H1 (cell line): ENCODE measurements around the gene PDHX. TPM values are rescaled to one million over a fixed set of nuclear protein-coding genes. Genes with fewer than 3 reads are reported as not detected.

Experiments
- CTCF ChIA-PET: fragments of 300-600 bp; sonication (Branson Sonifier 250); formaldehyde crosslinking; loops from one replicate; lab custom pipeline; 2021; ENCODE audit not compliant: partially characterized antibody; lab: Charles Lee
- POLR2A ChIA-PET: fragments of 300-600 bp; sonication (Branson Sonifier 250); formaldehyde crosslinking; loops from one replicate; lab custom pipeline; 2021; ENCODE audit warnings: inconsistent platforms; ENCODE audit not compliant: partially characterized antibody; lab: Charles Lee
- DNase-seq, 2 experiments: peaks; one replicate each; pipeline versions ENCODE4 v3.0.0 to v3.0.0-alpha.2; 2010 to 2022; ENCODE audit warnings: low spot score in 2 of 2, low read depth in 1 of 2, mixed read lengths in 1 of 2
- FAIRE-seq: peaks from 2 replicates; lab custom pipeline; 2011; peaks lifted over from hg19 to GRCh38; lab: Jason Lieb, UNC
- H2AFZ ChIP-seq: 2 replicates; pipeline ENCODE4 v1.8.1; 2012; ENCODE audit warnings: low read length, inconsistent platforms
- H2AK5ac ChIP-seq: 2 replicates; pipeline ENCODE4 v1.6.1; 2013; ENCODE audit warnings: low read depth, low read length
- H2BK120ac ChIP-seq: replicated peaks from 2 replicates; pipeline ENCODE3; 2013; ENCODE audit warnings: low read depth, low read length, inconsistent platforms
- H2BK12ac ChIP-seq: 2 replicates; pipeline ENCODE4 v1.6.1; 2013; ENCODE audit warnings: low read depth, low read length
- H2BK15ac ChIP-seq: 2 replicates; pipeline ENCODE4 v1.6.1; 2013; ENCODE audit warnings: low read length
- H2BK20ac ChIP-seq: 2 replicates; pipeline ENCODE4 v1.6.1; 2013; ENCODE audit warnings: low read length
- H2BK5ac ChIP-seq: 2 replicates; pipeline ENCODE4 v1.6.1; 2013; ENCODE audit warnings: low read depth, low read length
- H3K14ac ChIP-seq: 2 replicates; pipeline ENCODE4 v1.6.1; 2013; ENCODE audit warnings: inconsistent platforms; ENCODE audit not compliant: insufficient read length
- H3K18ac ChIP-seq: 2 replicates; pipeline ENCODE4 v1.6.1; 2013; ENCODE audit warnings: low read length; ENCODE audit errors: extremely low read depth
- H3K23ac ChIP-seq: 2 replicates; pipeline ENCODE4 v1.6.1; 2013; ENCODE audit warnings: inconsistent platforms; ENCODE audit not compliant: insufficient read length
- H3K23me2 ChIP-seq: 2 replicates; pipeline ENCODE4 v1.6.1; 2013; ENCODE audit warnings: low read depth, low read length
- H3K27ac ChIP-seq: 2 replicates; pipeline ENCODE4 v1.6.1; 2011; ENCODE audit warnings: low read depth, low read length, inconsistent platforms
- H3K27me3 ChIP-seq, 4 experiments: replicated peaks in 1 of 4; 1 replicate in 1 of 4; 2 replicates in 3 of 4; pipeline versions ENCODE4 v1.6.1 to v1.8.1; 2011 to 2013; ENCODE audit warnings: low read length in 3 of 4, mild to moderate bottlenecking in 3 of 4, inconsistent platforms in 2 of 4, mixed read lengths in 2 of 4, moderate library complexity in 1 of 4; ENCODE audit not compliant: control insufficient read depth in 3 of 4, insufficient read depth in 3 of 4; ENCODE audit errors: extremely low read depth in 1 of 4
- H3K36me3 ChIP-seq, 4 experiments: 2 replicates each; pipeline versions ENCODE4 v1.6.1 to v1.8.1; 2011 to 2013; ENCODE audit warnings: mild to moderate bottlenecking in 4 of 4, low read length in 3 of 4, moderate library complexity in 2 of 4, control low read depth in 1 of 4, inconsistent platforms in 1 of 4; ENCODE audit not compliant: insufficient read depth in 4 of 4, control insufficient read depth in 2 of 4
- H3K4ac ChIP-seq: replicated peaks from 2 replicates; pipeline ENCODE3; 2013; ENCODE audit warnings: low read length, low read depth, mixed read lengths, inconsistent platforms; ENCODE audit not compliant: insufficient read length
- H3K4me1 ChIP-seq, 4 experiments: replicated peaks in 1 of 4; 1 replicate in 1 of 4; 2 replicates in 3 of 4; pipeline versions ENCODE4 v1.6.1 to v1.8.1; 2011 to 2013; ENCODE audit warnings: low read length in 3 of 4, inconsistent platforms in 2 of 4, mixed read lengths in 1 of 4; ENCODE audit not compliant: insufficient read depth in 4 of 4, control insufficient read depth in 3 of 4
- H3K4me2 ChIP-seq, 2 experiments: 2 replicates each; pipeline versions ENCODE4 v1.6.1 to v1.8.1; 2011 to 2013; ENCODE audit warnings: low read depth in 2 of 2, low read length in 2 of 2, control low read depth in 1 of 2, inconsistent platforms in 1 of 2, mild to moderate bottlenecking in 1 of 2; ENCODE audit not compliant: insufficient read depth in 1 of 2
- H3K4me3 ChIP-seq, 4 experiments: fragments of 200-600, 300-600 bp in 1 of 4; sonication (generic), shearing (Covaris generic), sonication (Bioruptor Twin) in 1 of 4; 2 replicates each; pipeline versions ENCODE4 v1.5.1 to v1.8.1; 2011 to 2016; ENCODE audit warnings: low read length in 4 of 4, low read depth in 3 of 4, control low read depth in 2 of 4, inconsistent platforms in 2 of 4, mild to moderate bottlenecking in 2 of 4, mixed read lengths in 1 of 4, moderate library complexity in 1 of 4; ENCODE audit not compliant: insufficient read depth in 2 of 4; ENCODE audit errors: extremely low read depth in 1 of 4
- H3K56ac ChIP-seq: replicated peaks from 2 replicates; pipeline ENCODE3; 2013; ENCODE audit warnings: low read depth, mild to moderate bottlenecking, mixed read lengths, low read length, inconsistent platforms; ENCODE audit not compliant: insufficient read length
- H3K79me1 ChIP-seq: 2 replicates; pipeline ENCODE4 v1.6.1; 2013; ENCODE audit warnings: low read depth, low read length, control low read depth
- H3K79me2 ChIP-seq, 2 experiments: 2 replicates each; pipeline versions ENCODE4 v1.6.1 to v1.8.1; 2012 to 2013; ENCODE audit warnings: low read length in 2 of 2, mild to moderate bottlenecking in 2 of 2, inconsistent platforms in 1 of 2; ENCODE audit not compliant: insufficient read depth in 2 of 2, control insufficient read depth in 1 of 2
- H3K9ac ChIP-seq, 4 experiments: replicated peaks in 1 of 4; 1 replicate in 1 of 4; 2 replicates in 3 of 4; pipeline versions ENCODE4 v1.6.1 to v1.8.1; 2011 to 2013; ENCODE audit warnings: low read depth in 3 of 4, low read length in 3 of 4, control low read depth in 2 of 4, mild to moderate bottlenecking in 2 of 4, moderate library complexity in 2 of 4, inconsistent platforms in 1 of 4; ENCODE audit errors: extremely low read depth in 1 of 4
- H3K9me3 ChIP-seq, 2 experiments: 2 replicates each; pipeline versions ENCODE4 v1.6.1 to v1.8.1; 2012 to 2013; ENCODE audit warnings: mild to moderate bottlenecking in 2 of 2, moderate library complexity in 2 of 2, control low read depth in 1 of 2, inconsistent platforms in 1 of 2, low read depth in 1 of 2, low read length in 1 of 2, mixed read lengths in 1 of 2; ENCODE audit not compliant: insufficient read depth in 2 of 2
- H4K20me1 ChIP-seq, 2 experiments: replicated peaks in 1 of 2; 2 replicates each; pipeline versions ENCODE3 to v1.8.1; 2011 to 2013; ENCODE audit warnings: inconsistent platforms in 2 of 2, low read length in 2 of 2, mild to moderate bottlenecking in 1 of 2; ENCODE audit not compliant: insufficient read depth in 2 of 2, control insufficient read depth in 1 of 2
- H4K5ac ChIP-seq: 2 replicates; pipeline ENCODE4 v1.6.1; 2013; ENCODE audit warnings: low read length, low read depth, mixed read lengths, inconsistent platforms; ENCODE audit not compliant: insufficient read length
- H4K8ac ChIP-seq: 2 replicates; pipeline ENCODE4 v1.8.0; 2013; ENCODE audit warnings: mild to moderate bottlenecking, moderate library complexity, low read length, inconsistent platforms; ENCODE audit not compliant: insufficient read depth; ENCODE audit errors: extremely low read depth
- H4K91ac ChIP-seq: replicated peaks from 2 replicates; pipeline ENCODE3; 2013; ENCODE audit warnings: low read length, mixed read lengths, inconsistent platforms; ENCODE audit not compliant: insufficient read length
- WGBS, 2 experiments: shearing (Covaris generic) in 1 of 2; methylation state at CpG; one replicate each; pipeline versions ENCODE4 v1.1.6 to v1.1.7; 2013 to 2015; ENCODE audit warnings: low lambda C conversion rate in 2 of 2, mixed read lengths in 2 of 2, inconsistent platforms in 1 of 2, low coverage in 1 of 2, missing lambda C conversion rate in 1 of 2; ENCODE audit not compliant: insufficient replicate concordance in 2 of 2, insufficient coverage in 1 of 2, insufficient read length in 1 of 2; ENCODE audit errors: extremely low coverage in 1 of 2, missing lambda C conversion rate in 1 of 2; 5-methylcytosine and 5-hydroxymethylcytosine counted together
- polyA plus RNA-seq, 7 experiments: library from polyadenylated mRNA; depleted of rRNA in 3 of 7; stranded (reverse) in 5 of 7; unstranded in 2 of 7; fragments of >200 nt in 5 of 7; fragments of 200-250 nt in 2 of 7; gene quantifications; 1 replicate in 5 of 7; 2 replicates in 1 of 7; 4 replicates in 1 of 7; pipeline versions ENCODE4 v1.2.1 to v1.2.3, GENCODE V29; 2011 to 2013; ENCODE audit warnings: missing spikeins in 2 of 7, mixed read lengths in 2 of 7
- total RNA-seq: library from RNA; stranded (reverse); fragmentation: NEBNext Ultra II Directional; extraction: Animal tissue kit (Norgen Biotek cat#: 25700); gene quantifications from 2 replicates; pipeline ENCODE4 v1.2.1, GENCODE V29; 2021

PDHX gene
- total and polyA plus RNA-seq, 2 of the 8 experiments (the other 6 are each of a cell fraction or from before 2014, with no cell fraction given) = 12.4 to 51.9 TPM

- CTCF ChIA-PET = interaction anchor here (0.6 to 1.2 kb wide), 3 partner anchors 259 to 405 kb away, joined by 3 read pairs; no protein-coding TSS in a partner anchor
- WGBS, 2 experiments = 93% methylated on average over 3 of the region's 3 CpGs; no CpG with 5 or more reads in 1 of the 2 experiments
- H3K4me2 ChIP-seq = no peak overlapping the region
Observed at GRCh38 chr11:34986883-34987520, 70.6 kb downstream of the PDHX start.

More at GRCh38 chr11:34986883-34987520, 70.6 kb downstream of the PDHX start:
- H3K56ac ChIP-seq = no peak overlapping the region
- no peak overlapping the region for H2AK5ac ChIP-seq
- no peaks in the 10 kb centered on the region for H3K9me3 ChIP-seq
- H2BK15ac ChIP-seq = no peak overlapping the region
- no peak overlapping the region for H4K91ac ChIP-seq
- no peak overlapping the region for H2BK120ac ChIP-seq
- no peak overlapping the region for H3K18ac ChIP-seq
- POLR2A ChIA-PET = no interaction called here
- H3K4me3 ChIP-seq = no peak overlapping the region
- no peaks in the 10 kb centered on the region for H3K23me2 ChIP-seq
- H3K79me2 ChIP-seq = no peaks in the 10 kb centered on the region
- no peak overlapping the region for H4K8ac ChIP-seq
- H3K36me3 ChIP-seq = peaks cover 0 to 19% (median 2%) of the 10 kb centered on the region in 4 experiments; a peak in 2 of 8 replicates
- no peaks in the 10 kb centered on the region for H4K20me1 ChIP-seq
- H3K23ac ChIP-seq = no peak overlapping the region
- no peak overlapping the region for H4K5ac ChIP-seq
- H3K4me1 ChIP-seq = no peaks in the 10 kb centered on the region
- H3K27ac ChIP-seq = no peak overlapping the region
- DNase-seq (no peak), FAIRE-seq (no peak)
- H2AFZ ChIP-seq = no peak overlapping the region
- no peak overlapping the region for H2BK12ac ChIP-seq
- H3K79me1 ChIP-seq = no peaks in the 10 kb centered on the region
- H2BK5ac ChIP-seq = no peak overlapping the region
- H3K9ac ChIP-seq = no peak overlapping the region
- H3K27me3 ChIP-seq = no peaks in the 10 kb centered on the region
- no peak overlapping the region for H2BK20ac ChIP-seq
- H3K14ac ChIP-seq = no peak overlapping the region
- no peak overlapping the region for H3K4ac ChIP-seq
